ENCODE data around the gene VSIG10.

Gene VSIG10

DNA sequence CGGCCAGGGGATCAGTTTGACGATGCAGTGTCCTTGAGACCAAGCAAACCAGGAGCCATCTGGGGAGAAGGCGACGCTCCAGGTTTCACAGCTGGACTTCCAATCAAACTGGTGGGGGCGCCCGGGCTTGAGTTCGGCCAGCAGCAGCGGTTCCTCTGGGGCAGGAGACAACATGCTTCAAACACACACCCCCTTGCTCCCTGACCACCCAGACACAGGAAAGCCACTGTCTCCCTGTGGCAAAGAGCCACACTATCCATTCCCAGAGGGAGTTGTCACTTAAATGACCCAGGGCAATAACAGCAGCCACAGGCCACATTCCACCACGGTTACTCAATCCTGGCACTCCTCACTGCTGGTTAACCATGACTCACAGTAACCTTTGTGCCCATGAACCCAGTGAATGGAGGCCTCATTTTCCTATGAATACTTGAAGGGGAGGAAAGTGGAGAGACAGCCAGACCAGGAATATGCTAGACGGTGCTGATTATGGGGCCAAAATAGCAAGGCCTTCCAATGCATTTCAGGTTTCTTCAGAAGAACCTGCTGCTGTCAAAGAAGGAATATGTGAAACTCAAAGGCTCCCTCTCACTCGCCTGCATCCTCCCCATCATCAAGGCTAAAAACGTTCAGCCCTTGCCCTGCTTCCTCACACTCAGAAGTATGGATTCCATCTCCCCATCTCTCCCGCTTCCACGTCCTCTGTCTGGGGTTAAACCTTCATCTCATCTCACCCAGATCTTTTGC lies 51.3 kb downstream of the VSIG10 start:
- Histone ChIP-seq H3K36me3 (ENCODE audit: control insufficient read depth in 2 of 2, insufficient read depth in 2 of 2, low read length in 2 of 2) (peaks cover 10 to 17% of the 10 kb centered on the region in 2 donors), H3K4me3 (ENCODE audit: low read length in 2 of 2) (peak overlapping the region; percentile 53 to 56), H3K27me3 (ENCODE audit: control insufficient read depth in 2 of 2, insufficient read depth in 2 of 2, low read length in 2 of 2) (no peaks in the 10 kb centered on the region), H3K9ac (ENCODE audit: low read depth in 1 of 2, low read length in 2 of 2) (peak overlapping the region; percentile 64 to 65), H3K27ac (ENCODE audit: low read depth in 2 of 2, low read length in 2 of 2) (peak overlapping the region; percentile 79 to 88), H3K9me3 (ENCODE audit: control insufficient read depth in 2 of 2, low read length in 2 of 2) (no peaks in the 10 kb centered on the region), H3K4me1 (ENCODE audit: control insufficient read depth in 2 of 2, insufficient read depth in 2 of 2, low read length in 2 of 2) (peaks cover 13 to 28% of the 10 kb centered on the region in 2 donors)

DNA sequence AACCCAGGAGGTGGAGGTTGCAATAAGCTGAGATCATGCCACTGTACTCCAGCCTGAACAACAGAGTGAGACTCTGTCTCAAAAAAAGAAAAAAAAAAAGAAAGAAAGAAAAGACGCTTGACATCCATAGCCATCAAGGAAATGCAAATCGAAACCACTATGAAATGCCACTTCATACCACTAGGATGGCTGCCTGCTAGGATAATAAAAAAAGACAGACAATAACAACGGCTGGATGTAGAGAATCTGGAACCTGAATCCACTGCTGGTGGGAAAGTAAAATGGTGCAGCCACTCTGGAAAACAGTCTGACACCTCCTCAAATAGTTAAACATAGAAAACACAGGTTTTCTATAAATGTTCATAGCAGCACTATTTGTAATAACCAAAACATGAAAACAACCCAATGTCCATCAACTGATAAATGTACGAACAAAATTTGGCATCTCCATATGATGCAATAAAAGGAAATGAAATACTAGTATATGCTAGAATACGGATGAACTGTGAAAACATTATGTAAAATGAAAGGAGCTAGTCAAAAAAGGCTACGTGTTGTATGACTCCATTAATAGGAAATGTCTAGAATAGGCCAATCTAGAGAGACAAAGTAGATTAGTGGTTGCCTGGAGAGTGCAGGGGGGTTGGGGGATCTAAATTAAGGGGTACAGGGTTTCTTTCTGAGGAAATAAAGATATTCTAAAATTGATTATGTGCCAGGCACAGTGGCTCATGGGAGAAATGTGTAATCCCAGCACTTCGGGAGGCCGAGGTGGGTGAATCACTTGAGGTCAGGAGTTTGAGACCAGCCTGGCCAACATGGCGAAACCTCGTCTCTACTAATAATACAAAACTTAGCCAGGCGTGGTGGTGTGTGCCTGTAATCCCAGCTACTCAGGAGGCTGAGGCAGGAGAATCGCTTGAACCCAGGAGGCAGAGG lies 52.6 kb downstream of the VSIG10 start:
- Histone ChIP-seq H3K36me3 (ENCODE audit: control insufficient read depth in 2 of 2, insufficient read depth in 2 of 2, low read length in 2 of 2) (peaks cover 14 to 17% of the 10 kb centered on the region in 2 donors), H3K4me3 (ENCODE audit: low read length in 2 of 2) (no peak overlapping the region), H3K9me3 (ENCODE audit: control insufficient read depth in 2 of 2, low read length in 2 of 2) (no peaks in the 10 kb centered on the region), H3K9ac (ENCODE audit: low read depth in 1 of 2, low read length in 2 of 2) (no peak overlapping the region), H3K4me1 (ENCODE audit: control insufficient read depth in 2 of 2, insufficient read depth in 2 of 2, low read length in 2 of 2) (peaks cover 13 to 25% of the 10 kb centered on the region in 2 donors), H3K27ac (ENCODE audit: low read depth in 2 of 2, low read length in 2 of 2) (no peak overlapping the region), H3K27me3 (ENCODE audit: control insufficient read depth in 2 of 2, insufficient read depth in 2 of 2, low read length in 2 of 2) (no peaks in the 10 kb centered on the region)

DNA sequence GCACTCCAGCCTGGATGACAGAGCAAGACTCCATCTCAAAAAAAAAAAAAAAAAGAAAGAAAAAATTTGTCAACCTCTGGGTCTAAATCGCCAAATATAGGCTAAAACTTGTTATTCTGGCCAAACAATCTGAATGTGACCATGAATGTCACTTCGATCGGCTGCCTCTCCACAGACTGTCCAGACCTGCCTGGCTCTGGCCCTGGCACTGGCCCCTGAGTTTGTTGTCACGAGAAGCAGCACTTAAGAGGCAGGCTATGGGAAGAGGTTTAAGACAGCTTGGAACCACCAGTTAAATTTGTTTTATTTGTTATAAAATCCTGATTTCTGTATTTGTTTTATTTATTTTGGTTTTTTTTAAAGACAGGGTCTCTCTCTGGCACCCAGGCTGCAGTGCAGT lies 57.4 kb downstream of the VSIG10 start:
- Histone ChIP-seq H3K9ac (ENCODE audit: low read depth in 1 of 2, low read length in 2 of 2) (no peak overlapping the region), H3K36me3 (ENCODE audit: control insufficient read depth in 2 of 2, insufficient read depth in 2 of 2, low read length in 2 of 2) (peaks cover 43 to 48% of the 10 kb centered on the region in 2 donors), H3K4me1 (ENCODE audit: control insufficient read depth in 2 of 2, insufficient read depth in 2 of 2, low read length in 2 of 2) (no peaks in the 10 kb centered on the region), H3K27me3 (ENCODE audit: control insufficient read depth in 2 of 2, insufficient read depth in 2 of 2, low read length in 2 of 2) (no peaks in the 10 kb centered on the region), H3K4me3 (ENCODE audit: low read length in 2 of 2) (no peak overlapping the region), H3K27ac (ENCODE audit: low read depth in 2 of 2, low read length in 2 of 2) (no peak overlapping the region), H3K9me3 (ENCODE audit: control insufficient read depth in 2 of 2, low read length in 2 of 2) (no peaks in the 10 kb centered on the region)

DNA sequence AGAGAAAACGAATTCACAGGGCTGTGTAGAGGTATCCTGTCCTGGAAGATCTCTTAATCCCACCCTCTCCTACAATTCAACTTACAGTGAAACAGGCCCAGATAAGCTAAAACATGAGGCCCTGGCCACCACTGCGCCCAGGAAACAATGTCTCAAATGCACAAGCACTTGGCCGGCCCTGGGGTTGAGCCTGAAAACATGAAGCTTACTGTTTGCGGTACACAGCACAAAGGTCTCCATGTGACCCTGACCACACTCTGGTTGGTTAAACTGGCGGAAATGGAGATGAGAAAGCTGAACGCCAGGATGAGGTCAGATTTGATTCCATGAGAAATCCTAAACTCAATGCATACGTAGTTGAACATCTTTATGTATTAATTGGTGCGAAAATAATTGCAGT lies 59.2 kb downstream of the VSIG10 start:
- H3K4me1 ChIP-seq (ENCODE audit: control insufficient read depth in 2 of 2, insufficient read depth in 2 of 2, low read length in 2 of 2): no peaks in the 10 kb centered on the region
- no peak overlapping the region for H3K27ac ChIP-seq (ENCODE audit: low read depth in 2 of 2, low read length in 2 of 2)
- H3K4me3 ChIP-seq (ENCODE audit: low read length in 2 of 2): no peak overlapping the region
- H3K36me3 ChIP-seq (ENCODE audit: control insufficient read depth in 2 of 2, insufficient read depth in 2 of 2, low read length in 2 of 2): peaks cover 48 to 56% of the 10 kb centered on the region in 2 donors
- no peak overlapping the region for H3K9ac ChIP-seq (ENCODE audit: low read depth in 1 of 2, low read length in 2 of 2)
- no peaks in the 10 kb centered on the region for H3K27me3 ChIP-seq (ENCODE audit: control insufficient read depth in 2 of 2, insufficient read depth in 2 of 2, low read length in 2 of 2)
- H3K9me3 ChIP-seq (ENCODE audit: control insufficient read depth in 2 of 2, low read length in 2 of 2): no peaks in the 10 kb centered on the region

DNA sequence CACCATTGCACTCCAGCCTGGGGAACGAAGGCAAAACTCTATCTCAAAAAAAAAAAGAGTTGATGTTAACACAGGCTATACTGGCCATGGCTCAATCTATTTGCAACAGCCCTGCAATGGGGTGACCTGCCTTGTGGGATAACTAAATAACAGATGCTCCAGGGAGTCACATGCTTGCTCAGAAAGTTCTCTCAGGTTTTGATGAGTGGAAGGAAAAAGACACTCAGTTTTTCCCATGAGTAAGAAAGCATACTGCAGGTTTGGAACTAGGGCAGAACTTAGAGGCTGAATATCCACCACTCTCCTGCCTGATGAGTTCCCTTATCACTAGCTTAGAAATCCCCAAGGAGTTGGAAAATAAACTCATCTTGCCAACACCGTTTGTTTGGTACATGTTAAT lies 59.7 kb downstream of the VSIG10 start:
- Histone ChIP-seq H3K4me3 (ENCODE audit: low read length in 2 of 2) (no peak overlapping the region), H3K27me3 (ENCODE audit: control insufficient read depth in 2 of 2, insufficient read depth in 2 of 2, low read length in 2 of 2) (no peaks in the 10 kb centered on the region), H3K4me1 (ENCODE audit: control insufficient read depth in 2 of 2, insufficient read depth in 2 of 2, low read length in 2 of 2) (no peaks in the 10 kb centered on the region), H3K36me3 (ENCODE audit: control insufficient read depth in 2 of 2, insufficient read depth in 2 of 2, low read length in 2 of 2) (peaks cover 53 to 58% of the 10 kb centered on the region in 2 donors), H3K9ac (ENCODE audit: low read depth in 1 of 2, low read length in 2 of 2) (no peak overlapping the region), H3K27ac (ENCODE audit: low read depth in 2 of 2, low read length in 2 of 2) (no peak overlapping the region), H3K9me3 (ENCODE audit: control insufficient read depth in 2 of 2, low read length in 2 of 2) (no peaks in the 10 kb centered on the region)

DNA sequence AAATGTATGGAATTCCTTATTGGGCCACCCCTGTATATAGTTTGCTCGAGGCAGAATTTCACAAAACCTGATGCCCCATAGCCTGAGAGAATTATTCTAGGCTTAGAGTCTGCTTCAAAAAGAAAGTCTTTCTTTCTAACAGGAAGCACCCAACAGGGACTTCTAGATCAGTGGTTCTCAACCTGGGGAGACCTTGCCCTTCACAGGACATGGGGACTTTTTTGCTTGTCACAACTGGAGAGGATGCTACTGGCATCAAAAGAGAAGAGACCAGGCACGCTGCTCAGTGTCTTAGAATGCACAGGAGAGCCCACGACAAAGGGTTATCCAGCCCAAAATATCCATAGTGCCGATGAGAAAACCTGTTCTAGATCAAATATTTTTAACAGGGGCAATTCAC lies 61.7 kb downstream of the VSIG10 start:
- no peaks in the 10 kb centered on the region for H3K9me3 ChIP-seq (ENCODE audit: control insufficient read depth in 2 of 2, low read length in 2 of 2)
- no peaks in the 10 kb centered on the region for H3K4me1 ChIP-seq (ENCODE audit: control insufficient read depth in 2 of 2, insufficient read depth in 2 of 2, low read length in 2 of 2)
- peaks cover 64 to 65% of the 10 kb centered on the region in 2 donors for H3K36me3 ChIP-seq (ENCODE audit: control insufficient read depth in 2 of 2, insufficient read depth in 2 of 2, low read length in 2 of 2)
- H3K27ac ChIP-seq (ENCODE audit: low read depth in 2 of 2, low read length in 2 of 2): no peak overlapping the region
- no peak overlapping the region for H3K4me3 ChIP-seq (ENCODE audit: low read length in 2 of 2)
- no peak overlapping the region for H3K9ac ChIP-seq (ENCODE audit: low read depth in 1 of 2, low read length in 2 of 2)
- no peaks in the 10 kb centered on the region for H3K27me3 ChIP-seq (ENCODE audit: control insufficient read depth in 2 of 2, insufficient read depth in 2 of 2, low read length in 2 of 2)

DNA sequence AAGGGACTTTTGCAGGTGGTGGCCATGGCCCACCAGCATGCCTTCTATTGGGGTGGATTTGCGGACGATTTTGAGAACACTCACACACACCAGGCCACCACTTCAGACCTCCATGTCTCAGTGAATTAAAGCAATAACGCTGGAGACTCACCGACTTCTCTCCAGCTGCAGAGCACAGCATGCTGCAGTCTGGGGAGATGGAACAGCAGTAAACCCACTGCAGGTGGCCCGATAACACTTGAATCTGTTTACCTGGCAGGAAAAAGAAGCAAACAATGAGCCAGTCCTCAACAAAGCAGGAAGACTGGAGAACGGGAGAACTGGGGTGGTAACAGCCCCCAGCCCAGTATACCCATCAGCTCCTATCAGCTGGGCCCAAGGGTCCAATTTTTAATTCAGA lies 65.7 kb downstream of the VSIG10 start:
- Histone ChIP-seq H3K27ac (ENCODE audit: low read depth in 2 of 2, low read length in 2 of 2) (no peak overlapping the region), H3K9ac (ENCODE audit: low read depth in 1 of 2, low read length in 2 of 2) (no peak overlapping the region), H3K4me1 (ENCODE audit: control insufficient read depth in 2 of 2, insufficient read depth in 2 of 2, low read length in 2 of 2) (no peaks in the 10 kb centered on the region), H3K9me3 (ENCODE audit: control insufficient read depth in 2 of 2, low read length in 2 of 2) (no peaks in the 10 kb centered on the region), H3K4me3 (ENCODE audit: low read length in 2 of 2) (no peak overlapping the region), H3K27me3 (ENCODE audit: control insufficient read depth in 2 of 2, insufficient read depth in 2 of 2, low read length in 2 of 2) (no peaks in the 10 kb centered on the region), H3K36me3 (ENCODE audit: control insufficient read depth in 2 of 2, insufficient read depth in 2 of 2, low read length in 2 of 2) (peaks cover 76 to 83% of the 10 kb centered on the region in 2 donors)

DNA sequence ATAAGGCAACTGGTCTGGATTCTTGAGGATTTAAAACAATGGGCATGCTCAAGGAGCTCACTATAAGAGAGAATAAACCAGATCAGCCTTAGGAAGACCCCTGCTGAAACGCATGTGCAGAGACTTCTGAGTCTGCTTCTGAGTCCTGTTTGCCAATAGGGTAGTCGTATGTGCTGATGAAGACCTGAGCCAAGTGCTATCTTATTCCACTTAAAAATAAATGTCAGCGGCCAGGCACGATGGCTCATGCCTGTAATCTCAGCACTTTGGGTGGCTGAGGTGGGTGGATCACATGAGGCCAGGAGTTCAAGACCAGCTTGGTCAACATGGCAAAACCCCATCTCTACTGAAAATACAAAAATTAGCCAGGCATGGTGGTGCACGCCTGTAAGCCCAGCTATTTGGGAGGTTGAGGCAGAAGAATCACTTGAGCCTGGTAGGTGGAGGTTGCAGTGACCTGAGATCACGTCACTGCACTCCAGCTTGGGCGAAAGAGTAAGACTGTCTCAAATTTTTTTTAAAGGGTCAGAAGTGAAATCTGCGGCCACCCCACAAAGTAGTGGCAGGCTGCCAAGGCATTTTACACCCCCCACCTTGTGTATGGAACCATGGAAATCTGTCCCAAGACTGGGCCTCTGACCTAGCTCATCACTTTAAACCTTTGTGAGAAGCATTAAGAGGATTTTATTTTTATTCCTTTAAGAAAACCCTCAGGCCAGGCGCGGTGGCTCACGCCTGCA lies 67.0 kb downstream of the VSIG10 start:
- H3K36me3 ChIP-seq (ENCODE audit: control insufficient read depth in 2 of 2, insufficient read depth in 2 of 2, low read length in 2 of 2): peaks cover 75 to 82% of the 10 kb centered on the region in 2 donors
- H3K4me3 ChIP-seq (ENCODE audit: low read length in 2 of 2): no peak overlapping the region
- no peak overlapping the region for H3K27ac ChIP-seq (ENCODE audit: low read depth in 2 of 2, low read length in 2 of 2)
- no peaks in the 10 kb centered on the region for H3K27me3 ChIP-seq (ENCODE audit: control insufficient read depth in 2 of 2, insufficient read depth in 2 of 2, low read length in 2 of 2)
- H3K9me3 ChIP-seq (ENCODE audit: control insufficient read depth in 2 of 2, low read length in 2 of 2): no peaks in the 10 kb centered on the region
- no peak overlapping the region for H3K9ac ChIP-seq (ENCODE audit: low read depth in 1 of 2, low read length in 2 of 2)
- H3K4me1 ChIP-seq (ENCODE audit: control insufficient read depth in 2 of 2, insufficient read depth in 2 of 2, low read length in 2 of 2): no peaks in the 10 kb centered on the region

DNA sequence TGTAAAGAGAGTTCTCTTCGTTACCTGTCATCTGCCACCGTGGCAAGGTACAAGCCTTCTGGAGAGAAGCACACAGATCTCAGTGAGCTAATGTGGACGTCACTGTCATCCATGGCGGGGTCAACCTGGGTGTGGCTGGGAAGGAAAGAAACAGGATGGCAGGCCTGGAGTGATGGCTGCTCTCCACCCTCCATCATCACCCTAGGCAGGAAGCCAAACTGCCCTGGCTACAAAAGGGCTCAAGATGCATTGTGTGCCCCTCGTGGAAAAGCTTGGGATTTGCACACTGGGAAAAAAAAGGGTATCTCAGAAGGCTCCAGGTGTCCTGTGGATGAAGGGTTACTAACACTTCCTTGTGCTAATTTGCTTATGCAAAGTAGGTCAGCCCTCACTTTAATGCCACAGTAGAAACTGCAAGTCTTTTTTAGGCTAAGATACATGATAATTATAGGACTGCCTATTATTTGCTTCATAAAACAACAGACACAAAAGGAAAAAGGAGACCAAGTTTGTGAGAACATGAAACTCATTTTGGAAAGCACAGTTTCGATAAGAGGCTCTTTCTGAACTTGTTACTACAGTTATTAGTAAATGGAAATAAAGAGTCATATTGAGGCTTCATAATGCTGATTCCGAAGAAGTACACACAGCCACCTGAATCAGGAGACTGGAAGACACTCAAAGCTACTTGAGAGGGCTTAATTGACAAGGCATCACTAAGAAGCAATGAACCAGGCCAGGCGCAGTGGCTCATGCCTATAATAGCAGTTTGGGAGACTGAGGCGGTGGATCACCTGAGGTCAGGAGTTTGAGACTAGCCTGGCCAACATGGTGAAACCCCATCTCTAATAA lies 68.4 kb downstream of the VSIG10 start:
- Histone ChIP-seq H3K9ac (ENCODE audit: low read depth in 1 of 2, low read length in 2 of 2) (no peak overlapping the region), H3K36me3 (ENCODE audit: control insufficient read depth in 2 of 2, insufficient read depth in 2 of 2, low read length in 2 of 2) (peaks cover 75 to 83% of the 10 kb centered on the region in 2 donors), H3K27ac (ENCODE audit: low read depth in 2 of 2, low read length in 2 of 2) (no peak overlapping the region), H3K4me3 (ENCODE audit: low read length in 2 of 2) (no peak overlapping the region), H3K27me3 (ENCODE audit: control insufficient read depth in 2 of 2, insufficient read depth in 2 of 2, low read length in 2 of 2) (no peaks in the 10 kb centered on the region), H3K4me1 (ENCODE audit: control insufficient read depth in 2 of 2, insufficient read depth in 2 of 2, low read length in 2 of 2) (no peaks in the 10 kb centered on the region), H3K9me3 (ENCODE audit: control insufficient read depth in 2 of 2, low read length in 2 of 2) (no peaks in the 10 kb centered on the region)
